ENCODE data around the gene JADE2. TPM values are rescaled to one million over a fixed set of nuclear protein-coding genes. Genes with fewer than 3 reads are reported as not detected.

The JADE2 gene
- polyA plus RNA-seq, 2 of the 4 experiments (the other 2 are of a cell fraction): 24.0 to 27.1 TPM

- peak; percentile 8 to 31; a peak in 4 of 6 replicates for ATAC-seq
- CTCF ChIA-PET: interaction anchor here (1.0 to 8.3 kb wide), 15 partner anchors 9 to 270 kb away, joined by 3 to 149 read pairs (median 9); partner anchors contain the start of genes CDKN2AIPNL and JADE2
- H3K4me1 ChIP-seq: peaks cover 20% of the 10 kb centered on the region
- no peak for TF ChIP-seq BCL3 (IDR thresholded peaks at IDR 0.05)
- TF ChIP-seq MYC (IDR thresholded peaks at IDR 0.05; ENCODE audit: borderline replicate concordance, low read length): no peak
- no peak for TF ChIP-seq REST (IDR thresholded peaks at IDR 0.05)
- TF ChIP-seq ZNF302 (CRISPR knock-in tag; IDR thresholded peaks at IDR 0.05): no peak
- no peak for TF ChIP-seq TFCP2L1 (CRISPR knock-in tag; IDR thresholded peaks at IDR 0.05)
- no peak for TF ChIP-seq SREBF2 (IDR thresholded peaks at IDR 0.05)
- 87% methylated on average over 12 of the region's 12 CpGs for WGBS (ENCODE audit: missing lambda C conversion rate)
- DNase-seq (ENCODE audit: low read depth in 1 of 2, low spot score in 1 of 2): no peak
- H3K27ac ChIP-seq: peak overlapping the region; percentile 3 to 65; a peak in 4 of 6 replicates
- POLR2A ChIA-PET: interaction anchor here (1.5 kb wide), 1 partner anchor 204 kb away, joined by 3 read pairs; no protein-coding TSS in a partner anchor
- FAIRE-seq: no peak
- H3K9me3 ChIP-seq: no peaks in the 10 kb centered on the region
- no peak overlapping the region for H3K4me2 ChIP-seq
- no peak overlapping the region for H3K4me3 ChIP-seq
These were observed 51.0 kb downstream of the JADE2 start for GRCh38 chr5:134576386-134577021.

- ChIA-PET POLR2A (interaction anchor here (1.5 kb wide), 1 partner anchor 205 kb away, joined by 3 read pairs; no protein-coding TSS in a partner anchor), CTCF (interaction anchor here (1.0 to 8.3 kb wide), 31 partner anchors 10 to 275 kb away, joined by 3 to 149 read pairs (median 6); partner anchors contain the start of genes CDKL3, CDKN2AIPNL and JADE2)
- H3K4me1 ChIP-seq: peaks cover 20% of the 10 kb centered on the region
- peak overlapping the region; percentile 39 to 65; a peak in 4 of 6 replicates for H3K27ac ChIP-seq
- H3K4me2 ChIP-seq: no peak overlapping the region
- H3K9me3 ChIP-seq: no peaks in the 10 kb centered on the region
- peak; percentile 87 to 90 for ATAC-seq
- DNase-seq (ENCODE audit: low read depth in 1 of 2, low spot score in 1 of 2): peak; percentile 75
- no peak for FAIRE-seq
- 93% methylated on average over 5 of the region's 10 CpGs for WGBS (ENCODE audit: missing lambda C conversion rate)
- H3K4me3 ChIP-seq: no peak overlapping the region
- TF ChIP-seq USF2 (IDR thresholded peaks at IDR 0.05) (0 out of 2 replicates have a peak, but pooled peaks have one; percentile 5), SREBF2 (IDR thresholded peaks at IDR 0.05) (no peak), POLR2AphosphoS2 (conservative IDR thresholded peaks at IDR 0.05; ENCODE audit: low read length) (no peak), RNF2 (IDR thresholded peaks at IDR 0.05; ENCODE audit: borderline replicate concordance, low read depth) (no peak), PHF8 (IDR thresholded peaks at IDR 0.05; ENCODE audit: borderline replicate concordance, low read depth) (no peak), MAX (IDR thresholded peaks at IDR 0.05) (0 out of 2 replicates have a peak, but pooled peaks have one; percentile 15), ZFP36 (IDR thresholded peaks at IDR 0.05; ENCODE audit: borderline replicate concordance, partially characterized antibody) (no peak), ELK1 (IDR thresholded peaks at IDR 0.05; ENCODE audit: low read depth, low read length) (no peak), FOSL2 (IDR thresholded peaks at IDR 0.05) (no peak), FOSL2 (CRISPR knock-in tag; IDR thresholded peaks at IDR 0.05) (peak; percentile 57), JUN (IDR thresholded peaks at IDR 0.05) (0 out of 5 replicates have a peak, but pooled peaks of 1 of the 2 experiments have one; percentile 23), ZC3H11A (IDR thresholded peaks at IDR 0.05) (no peak), PBX3 (IDR thresholded peaks at IDR 0.05) (no peak), HMGXB4 (CRISPR knock-in tag; IDR thresholded peaks at IDR 0.05; ENCODE audit: borderline replicate concordance) (no peak)
These were observed 51.7 kb downstream of the JADE2 start for GRCh38 chr5:134577022-134577795.

Data from A549 (cell line).